Right lobe of liver (tissue), 6 donors: Measurements from ENCODE around the gene STK4. TPM values are rescaled to one million over a fixed set of nuclear protein-coding genes. Genes with fewer than 3 reads are reported as not detected.

ENCODE experiments used
- ATAC-seq, 4 donors: fragments of 200-7000 bp; cut with Tn5 transposase; one replicate each; pipeline ENCODE4 v1.9.1; 2020; ENCODE audit warnings: mild to moderate bottlenecking in 4 of 4, moderate library complexity in 4 of 4
- DNase-seq, 3 donors: peaks; one replicate each; pipeline ENCODE4 v3.0.0-alpha.2; 2020
- H3K27ac ChIP-seq, 3 donors: fragments of 200-600 bp; one replicate each; pipeline ENCODE4 v1.8.0; 2022
- H3K27me3 ChIP-seq, 2 donors: fragments of 200-600 bp; one replicate each; pipeline ENCODE4 v1.8.0; 2022
- H3K36me3 ChIP-seq, 4 donors: fragments of 200-600 bp; sonication (generic) in 1 of 4; one replicate each; pipeline versions ENCODE4 v1.5.1 to v1.8.0; 2017 to 2022; ENCODE audit warnings: control low read depth in 1 of 4
- H3K4me1 ChIP-seq, 4 donors: fragments of 200-600 bp; sonication (generic) in 1 of 4; one replicate each; pipeline versions ENCODE4 v1.5.1 to v1.8.0; 2017 to 2022; ENCODE audit warnings: control low read depth in 1 of 4
- H3K4me3 ChIP-seq, 3 donors: fragments of 200-600 bp; one replicate each; pipeline ENCODE4 v1.8.0; 2022
- H3K9me3 ChIP-seq, 4 donors: fragments of 200-600 bp; sonication (generic) in 1 of 4; one replicate each; pipeline versions ENCODE4 v1.5.1 to v1.8.0; 2017 to 2022; ENCODE audit warnings: control low read depth in 1 of 4
- CTCF ChIP-seq, 4 donors: fragments of 200-600 bp in 3 of 4; fragments of 450-650 bp in 1 of 4; IDR thresholded peaks; one replicate each; pipeline versions ENCODE4 v1.5.1 to v1.8.0; 2016 to 2022; ENCODE audit warnings: antibody characterized with exemption in 4 of 4, mild to moderate bottlenecking in 2 of 4
- POLR2A ChIP-seq: fragments of 450-650 bp; IDR thresholded peaks from one replicate; pipeline ENCODE4 v1.6.1; 2017; ENCODE audit warnings: antibody characterized with exemption, mild to moderate bottlenecking
- WGBS: methylation state at CpG from one replicate; pipeline ENCODE4 v1.1.6; 2018; ENCODE audit warnings: low coverage, low lambda C conversion rate; ENCODE audit not compliant: insufficient coverage; ENCODE audit errors: missing lambda C conversion rate; 5-methylcytosine and 5-hydroxymethylcytosine counted together
- intact Hi-C, 2 donors: fragments of 100-400 bp; cut with DNase I; formaldehyde crosslinking; loops; one replicate each; pipeline versions ENCODE4 v1.11.2 to v1.14.1; 2022
- total RNA-seq, 6 experiments: library from RNA; depleted of rRNA in 2 of 6; stranded (reverse); fragments of >200 nt in 2 of 6; fragmentation: NEBNext Ultra II Directional in 3 of 6; extraction: Animal tissue kit (Norgen Biotek cat#: 25700) in 3 of 6; gene quantifications; one replicate each; pipeline versions ENCODE4 v1.1.0 to v1.2.4, GENCODE V29; 2016 to 2023
- donor health status: DM: no; HTN: yes; CAD: no.
- donor health status: DM: no; HTN: no; CAD: no.
- donor health status: DM: no; HTN: no; CAD: no.
- donor health status: DM: no; HTN: yes; CAD: no.
- donor health status: DM: no; HTN: yes; CAD: no.

The STK4 gene
- total RNA-seq, 6 experiments from 2014 or later: 9.7 to 17.5 (median 13.4) TPM

GRCh38 chr20:45070932-45071632 is 104.8 kb downstream of the STK4 start:
- no peak for DNase-seq
- TF ChIP-seq POLR2A: no peak
- no peak for TF ChIP-seq CTCF (IDR thresholded peaks at IDR 0.05)
- H3K9me3 ChIP-seq: no peaks in the 10 kb centered on the region
- no peak for ATAC-seq
- no peak overlapping the region for H3K27ac ChIP-seq
- intact Hi-C loops: no loop called here
- peaks cover 0 to 11% (median 0%) of the 10 kb centered on the region in 4 donors for H3K4me1 ChIP-seq
- H3K27me3 ChIP-seq: no peaks in the 10 kb centered on the region
- H3K4me3 ChIP-seq: no peak overlapping the region
- H3K36me3 ChIP-seq: peaks cover 0 to 8% (median 2%) of the 10 kb centered on the region in 4 donors
- 84% methylated on average over 6 of the region's 6 CpGs for WGBS

GRCh38 chr20:45072066-45072465 is 105.8 kb downstream of the STK4 start:
- no peak overlapping the region for H3K27ac ChIP-seq
- WGBS: 89% methylated on average over 1 of the region's 1 CpG
- ATAC-seq: no peak
- no peak for DNase-seq
- H3K27me3 ChIP-seq: no peaks in the 10 kb centered on the region
- intact Hi-C loops: no loop called here
- no peaks in the 10 kb centered on the region for H3K9me3 ChIP-seq
- peaks cover 0 to 8% (median 2%) of the 10 kb centered on the region in 4 donors for H3K36me3 ChIP-seq
- peaks cover 0 to 13% (median 2%) of the 10 kb centered on the region in 4 donors for H3K4me1 ChIP-seq
- TF ChIP-seq POLR2A (no peak), CTCF (IDR thresholded peaks at IDR 0.05) (no peak)
- no peak overlapping the region for H3K4me3 ChIP-seq

GRCh38 chr20:45073221-45073620 is 106.9 kb downstream of the STK4 start:
- Histone ChIP-seq H3K27me3 (no peaks in the 10 kb centered on the region), H3K4me3 (no peak overlapping the region), H3K4me1 (peaks cover 0 to 24% (median 4%) of the 10 kb centered on the region in 4 donors), H3K9me3 (no peaks in the 10 kb centered on the region), H3K27ac (no peak overlapping the region), H3K36me3 (peaks cover 0 to 8% (median 2%) of the 10 kb centered on the region in 4 donors)
- ATAC-seq: no peak
- DNase-seq: no peak
- WGBS: 84% methylated on average over 2 of the region's 3 CpGs
- intact Hi-C loops: no loop called here
- TF ChIP-seq CTCF (IDR thresholded peaks at IDR 0.05) (no peak), POLR2A (no peak)

- Histone ChIP-seq H3K27ac (peak overlapping the region in 2 of 3 donors; percentile 62 to 71), H3K9me3 (no peaks in the 10 kb centered on the region), H3K27me3 (no peaks in the 10 kb centered on the region), H3K4me3 (peak overlapping the region in 1 of 3 donors; percentile 5), H3K36me3 (peaks cover 0 to 8% (median 2%) of the 10 kb centered on the region in 4 donors), H3K4me1 (peaks cover 0 to 25% (median 4%) of the 10 kb centered on the region in 4 donors)
- TF ChIP-seq CTCF (IDR thresholded peaks at IDR 0.05) (no peak), POLR2A (no peak)
- no peak for DNase-seq
- intact Hi-C loops: no loop called here
- WGBS: 56% methylated on average over 3 of the region's 3 CpGs
- peak; percentile 85 to 93 (median 89) for ATAC-seq
These were observed 111.2 kb downstream of the STK4 start for GRCh38 chr20:45077559-45077958.
